ENCODE measurements around the gene NELL1. TPM values are rescaled to one million over a fixed set of nuclear protein-coding genes. Genes with fewer than 3 reads are reported as not detected.

The NELL1 gene
- total RNA-seq, 4 donors from 2014 or later = 0.27 TPM; not detected in 3

DNA sequence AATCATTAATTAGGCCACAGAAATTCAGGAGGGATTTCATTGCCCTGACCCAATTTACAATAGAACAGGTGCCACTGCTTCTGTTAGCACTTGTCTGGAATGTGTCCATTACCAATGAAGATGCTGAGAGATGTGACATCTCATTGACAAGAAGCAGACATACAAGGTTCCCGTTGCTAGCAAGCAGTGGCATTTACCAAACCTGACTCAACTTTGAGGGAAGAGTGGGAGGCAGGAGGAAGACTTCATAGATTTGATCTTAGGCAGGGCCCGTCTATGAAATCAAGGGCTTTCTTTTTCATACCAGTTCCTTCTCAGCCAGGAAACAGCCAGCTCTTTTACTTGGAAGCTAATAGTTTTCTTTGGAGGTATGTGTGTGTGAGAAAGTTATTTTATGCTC lies 280.2 kb downstream of the NELL1 start:
- intact Hi-C loops (cut with DNase I; ENCODE audit: low total_unique reads) = no loop called here
- no peaks in the 10 kb centered on the region for H3K27me3 ChIP-seq
- in situ Hi-C loops (cut with MboI; ENCODE audit: low pct_ligation_motif_present in 1 of 4, low pct_unique_long_range_greater_than_20kb in 1 of 4, low sequenced_read_pairs in 3 of 4) = no loop called here
- TF ChIP-seq EP300 (IDR thresholded peaks at IDR 0.05; ENCODE audit: low read depth) (no peak), POLR2AphosphoS5 (IDR thresholded peaks at IDR 0.05) (no peak), POLR2A (IDR thresholded peaks at IDR 0.05) (no peak)
- TF ChIP-seq, protein P1, sequence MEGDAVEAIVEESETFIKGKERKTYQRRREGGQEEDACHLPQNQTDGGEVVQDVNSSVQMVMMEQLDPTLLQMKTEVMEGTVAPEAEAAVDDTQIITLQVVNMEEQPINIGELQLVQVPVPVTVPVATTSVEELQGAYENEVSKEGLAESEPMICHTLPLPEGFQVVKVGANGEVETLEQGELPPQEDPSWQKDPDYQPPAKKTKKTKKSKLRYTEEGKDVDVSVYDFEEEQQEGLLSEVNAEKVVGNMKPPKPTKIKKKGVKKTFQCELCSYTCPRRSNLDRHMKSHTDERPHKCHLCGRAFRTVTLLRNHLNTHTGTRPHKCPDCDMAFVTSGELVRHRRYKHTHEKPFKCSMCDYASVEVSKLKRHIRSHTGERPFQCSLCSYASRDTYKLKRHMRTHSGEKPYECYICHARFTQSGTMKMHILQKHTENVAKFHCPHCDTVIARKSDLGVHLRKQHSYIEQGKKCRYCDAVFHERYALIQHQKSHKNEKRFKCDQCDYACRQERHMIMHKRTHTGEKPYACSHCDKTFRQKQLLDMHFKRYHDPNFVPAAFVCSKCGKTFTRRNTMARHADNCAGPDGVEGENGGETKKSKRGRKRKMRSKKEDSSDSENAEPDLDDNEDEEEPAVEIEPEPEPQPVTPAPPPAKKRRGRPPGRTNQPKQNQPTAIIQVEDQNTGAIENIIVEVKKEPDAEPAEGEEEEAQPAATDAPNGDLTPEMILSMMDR (IDR thresholded peaks at IDR 0.05) = no peak
- DNase-seq = no peak
- H3K4me3 ChIP-seq = no peak overlapping the region
- no peaks in the 10 kb centered on the region for H3K4me1 ChIP-seq
- H3K9me3 ChIP-seq = no peaks in the 10 kb centered on the region
- no peak overlapping the region for H3K27ac ChIP-seq
- H3K36me3 ChIP-seq = no peaks in the 10 kb centered on the region
- 37 to 50% methylated on average over 2 of the region's 2 CpGs for WGBS, 2 donors (ENCODE audit: low coverage in 1 of 2)

DNA sequence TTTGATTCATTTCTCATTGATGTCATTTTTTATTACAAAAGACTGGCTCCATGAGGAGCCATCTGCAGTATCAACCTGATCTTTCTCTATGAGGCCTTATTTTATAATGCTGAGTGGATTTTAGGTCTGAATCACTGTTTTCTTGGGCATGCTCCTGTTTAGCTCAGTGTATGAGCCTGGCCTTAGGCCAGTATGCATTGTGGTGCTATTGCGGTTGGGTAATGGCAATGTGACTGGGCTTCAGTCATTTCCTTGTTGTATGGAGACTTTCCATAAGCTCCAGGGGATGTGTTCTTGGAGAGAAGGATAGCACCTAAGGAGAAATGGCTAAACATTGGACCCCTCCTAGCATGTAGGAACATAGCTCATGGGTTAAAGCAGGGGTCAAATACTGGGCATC lies 293.2 kb downstream of the NELL1 start:
- Histone ChIP-seq H3K36me3 (no peaks in the 10 kb centered on the region), H3K9me3 (no peaks in the 10 kb centered on the region), H3K27me3 (no peaks in the 10 kb centered on the region), H3K4me1 (no peaks in the 10 kb centered on the region), H3K4me3 (no peak overlapping the region), H3K27ac (no peak overlapping the region)
- DNase-seq = no peak
- intact Hi-C loops (cut with DNase I; ENCODE audit: low total_unique reads) = no loop called here
- in situ Hi-C loops (cut with MboI; ENCODE audit: low pct_ligation_motif_present in 1 of 4, low pct_unique_long_range_greater_than_20kb in 1 of 4, low sequenced_read_pairs in 3 of 4) = no loop called here
- TF ChIP-seq POLR2AphosphoS5 (IDR thresholded peaks at IDR 0.05) = no peak
- TF ChIP-seq, protein P1 (IDR thresholded peaks at IDR 0.05) = no peak
- TF ChIP-seq POLR2A (IDR thresholded peaks at IDR 0.05) = no peak
- no peak for TF ChIP-seq EP300 (IDR thresholded peaks at IDR 0.05; ENCODE audit: low read depth)
- WGBS, 2 donors (ENCODE audit: low coverage in 1 of 2) = 88% methylated on average over 1 of the region's 1 CpG; no CpG with 5 or more reads in 1 of the 2 donors

DNA sequence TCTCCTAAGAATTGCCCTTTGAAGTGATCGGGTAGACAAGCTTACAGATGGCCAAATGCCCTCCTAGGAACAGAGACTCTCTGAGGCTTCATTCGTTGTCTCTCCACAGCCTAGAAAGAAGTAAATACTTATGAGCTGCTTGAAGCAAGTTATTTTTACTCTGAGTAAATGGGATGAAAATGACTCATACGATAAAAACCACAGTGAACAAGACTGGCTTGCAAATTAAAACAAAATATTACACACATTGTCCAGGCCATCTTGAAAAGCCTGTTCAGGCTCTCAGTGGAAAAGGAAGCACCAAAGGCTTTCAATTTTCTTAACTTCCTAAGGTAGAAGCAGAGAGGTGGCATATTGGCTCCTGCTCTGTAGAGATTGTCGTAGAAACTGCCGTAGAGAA lies 294.2 kb downstream of the NELL1 start:
- no peak for DNase-seq
- no peaks in the 10 kb centered on the region for H3K4me1 ChIP-seq
- intact Hi-C loops (cut with DNase I; ENCODE audit: low total_unique reads) = no loop called here
- no peak overlapping the region for H3K4me3 ChIP-seq
- H3K27ac ChIP-seq = no peak overlapping the region
- H3K36me3 ChIP-seq = no peaks in the 10 kb centered on the region
- TF ChIP-seq, protein P1 (IDR thresholded peaks at IDR 0.05) = no peak
- TF ChIP-seq EP300 (IDR thresholded peaks at IDR 0.05; ENCODE audit: low read depth) (no peak), POLR2A (IDR thresholded peaks at IDR 0.05) (no peak), POLR2AphosphoS5 (IDR thresholded peaks at IDR 0.05) (no peak)
- in situ Hi-C loops (cut with MboI; ENCODE audit: low pct_ligation_motif_present in 1 of 4, low pct_unique_long_range_greater_than_20kb in 1 of 4, low sequenced_read_pairs in 3 of 4) = no loop called here
- H3K27me3 ChIP-seq = no peaks in the 10 kb centered on the region
- 80 to 88% methylated on average over 4 to 5 of the region's 5 CpGs for WGBS, 2 donors (ENCODE audit: low coverage in 1 of 2)
- no peaks in the 10 kb centered on the region for H3K9me3 ChIP-seq

DNA sequence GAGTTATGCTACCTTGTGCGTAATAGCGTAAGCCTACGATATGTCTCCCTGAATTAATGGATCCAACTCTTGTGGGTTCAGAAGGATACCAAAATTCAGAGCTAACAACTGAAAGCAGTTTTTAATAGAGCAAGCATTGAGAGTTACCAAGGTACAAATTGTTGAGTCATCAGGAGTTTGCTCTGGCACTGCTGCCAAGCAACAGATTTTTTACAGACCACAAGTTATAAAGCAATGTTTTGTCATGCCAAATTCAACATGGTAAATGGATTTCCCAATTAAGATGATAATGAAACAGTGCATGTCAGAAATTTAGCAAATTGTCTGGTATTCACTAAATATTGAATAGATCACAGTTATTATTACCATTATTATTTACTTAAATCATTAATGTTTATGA lies 295.6 kb downstream of the NELL1 start:
- no peaks in the 10 kb centered on the region for H3K4me1 ChIP-seq
- in situ Hi-C loops (cut with MboI; ENCODE audit: low pct_ligation_motif_present in 1 of 4, low pct_unique_long_range_greater_than_20kb in 1 of 4, low sequenced_read_pairs in 3 of 4) = no loop called here
- no peaks in the 10 kb centered on the region for H3K36me3 ChIP-seq
- H3K27ac ChIP-seq = no peak overlapping the region
- intact Hi-C loops (cut with DNase I; ENCODE audit: low total_unique reads) = no loop called here
- TF ChIP-seq EP300 (IDR thresholded peaks at IDR 0.05; ENCODE audit: low read depth) (no peak), POLR2A (IDR thresholded peaks at IDR 0.05) (no peak), POLR2AphosphoS5 (IDR thresholded peaks at IDR 0.05) (no peak)
- TF ChIP-seq, protein P1 (IDR thresholded peaks at IDR 0.05) = no peak
- H3K9me3 ChIP-seq = no peaks in the 10 kb centered on the region
- DNase-seq = no peak
- WGBS, 2 donors (ENCODE audit: low coverage in 1 of 2) = 92 to 97% methylated on average over 3 of the region's 3 CpGs
- H3K4me3 ChIP-seq = no peak overlapping the region
- no peaks in the 10 kb centered on the region for H3K27me3 ChIP-seq

Data from transverse colon (tissue), 4 donors.